HCT116 (cell line): Measurements from ENCODE around the gene CDKL1. TPM values are rescaled to one million over a fixed set of nuclear protein-coding genes. Genes with fewer than 3 reads are reported as not detected.

Source experiments
- ATAC-seq: fragments of 200-7000 bp; cut with Tn5 transposase; 2 replicates; pipeline ENCODE4 v1.9.1; 2020; ENCODE audit warnings: mild to moderate bottlenecking, moderate library complexity
- BruUV-seq: library from RNA; stranded (reverse); fragments of 400-500 nt; replicated peaks from 2 replicates; lab custom pipeline; 2021; lab: Mats Ljungman, UMichigan
- CTCF ChIA-PET: fragments of 300-600 bp; sonication (Branson Sonifier 250); formaldehyde crosslinking; loops from one replicate; lab custom pipeline; 2021; ENCODE audit warnings: antibody characterized with exemption; lab: Charles Lee
- POLR2A ChIA-PET: fragments of 300-600, 350-600 bp; sonication (Branson Sonifier 250); formaldehyde crosslinking; loops from one replicate; lab custom pipeline; 2021; ENCODE audit warnings: antibody characterized with exemption; lab: Charles Lee
- RAD21 ChIA-PET, 2 experiments: fragments of 300-600 bp; sonication (Branson Sonifier 250); formaldehyde crosslinking; loops; one replicate each; lab custom pipeline; 2023; ENCODE audit warnings: low total read pairs in 2 of 2; ENCODE audit not compliant: uncharacterized antibody in 2 of 2, unreplicated experiment in 2 of 2, low non-redundant PET in 1 of 2; lab: Charles Lee
- DNase-seq: peaks from one replicate; pipeline ENCODE4 v3.0.0-alpha.2; 2010; ENCODE audit warnings: low read depth, low spot score
- H2AFZ ChIP-seq: fragments of 200-600 bp; shearing (Covaris generic), sonication (generic); 2 replicates; pipeline ENCODE4 v1.6.1; 2017; ENCODE audit warnings: low read depth, mixed run types, mixed read lengths, antibody characterized with exemption, low read length; ENCODE audit not compliant: poor library complexity, severe bottlenecking
- H3K27ac ChIP-seq: 2 replicates; pipeline ENCODE4 v1.5.1; 2012; ENCODE audit warnings: low read depth, low read length
- H3K27me3 ChIP-seq: fragments of 200-600 bp; sonication (generic); 2 replicates; pipeline ENCODE4 v1.6.1; 2016; ENCODE audit warnings: mixed run types, low read length, mixed read lengths; ENCODE audit not compliant: insufficient read depth
- H3K36me3 ChIP-seq, 2 experiments: fragments of 200-500 bp in 1 of 2; fragments of 200-600 bp in 1 of 2; sonication (Bioruptor generic) in 1 of 2; sonication (generic) in 1 of 2; 2 replicates each; pipeline versions ENCODE4 v1.5.1 to v1.6.1; 2014 to 2016; ENCODE audit warnings: low read length in 2 of 2, inconsistent platforms in 1 of 2, mixed read lengths in 1 of 2, mixed run types in 1 of 2; ENCODE audit not compliant: insufficient read depth in 2 of 2, control insufficient read depth in 1 of 2
- H3K4me1 ChIP-seq, 2 experiments: fragments of 200-600 bp in 1 of 2; sonication (generic) in 1 of 2; 2 replicates each; pipeline versions ENCODE4 v1.5.1 to v1.6.1; 2012 to 2017; ENCODE audit warnings: low read length in 2 of 2, inconsistent platforms in 1 of 2, mild to moderate bottlenecking in 1 of 2, mixed read lengths in 1 of 2, mixed run types in 1 of 2, moderate library complexity in 1 of 2; ENCODE audit not compliant: insufficient read depth in 2 of 2, control insufficient read depth in 1 of 2
- H3K4me2 ChIP-seq: fragments of 200-600 bp; sonication (generic); 2 replicates; pipeline ENCODE4 v1.6.1; 2017; ENCODE audit warnings: mixed run types, low read length, mixed read lengths
- H3K4me3 ChIP-seq, 2 experiments: fragments of 200-600 bp in 1 of 2; sonication (generic) in 1 of 2; replicated peaks in 1 of 2; 2 replicates each; pipeline ENCODE4 v1.5.1; 2011 to 2016; ENCODE audit warnings: low read length in 2 of 2, control low read depth in 1 of 2, low read depth in 1 of 2, mild to moderate bottlenecking in 1 of 2, mixed read lengths in 1 of 2, mixed run types in 1 of 2
- H3K79me2 ChIP-seq: fragments of 200-600 bp; sonication (generic); 2 replicates; pipeline ENCODE4 v1.6.1; 2017; ENCODE audit warnings: mild to moderate bottlenecking, mixed run types, low read length, moderate library complexity, mixed read lengths; ENCODE audit not compliant: insufficient read depth
- H3K9ac ChIP-seq: fragments of 200-600 bp; sonication (generic); 2 replicates; pipeline ENCODE4 v1.6.1; 2016; ENCODE audit warnings: low read length, mixed read lengths
- H3K9me2 ChIP-seq: fragments of 200-600 bp; sonication (generic), shearing (Covaris generic); 2 replicates; pipeline ENCODE4 v1.6.1; 2017; ENCODE audit warnings: mixed run types, mild to moderate bottlenecking, moderate library complexity; ENCODE audit not compliant: insufficient read depth
- H3K9me3 ChIP-seq, 2 experiments: fragments of 200-500 bp in 1 of 2; fragments of 200-600 bp in 1 of 2; sonication (Bioruptor generic) in 1 of 2; sonication (generic) in 1 of 2; 2 replicates each; pipeline ENCODE4 v1.6.1; 2014 to 2017; ENCODE audit warnings: low read length in 2 of 2, mixed read lengths in 2 of 2, inconsistent platforms in 1 of 2, low read depth in 1 of 2, mild to moderate bottlenecking in 1 of 2, mixed run types in 1 of 2, moderate library complexity in 1 of 2; ENCODE audit not compliant: control insufficient read depth in 1 of 2, insufficient read depth in 1 of 2
- H4K20me1 ChIP-seq: fragments of 200-600 bp; sonication (generic), shearing (Covaris generic); 2 replicates; pipeline ENCODE4 v1.6.1; 2017; ENCODE audit warnings: mixed run types, mild to moderate bottlenecking, moderate library complexity; ENCODE audit not compliant: insufficient read depth
- ATF3 ChIP-seq: IDR thresholded peaks from 2 replicates; pipeline ENCODE4 v1.6.1; 2012
- CEBPB ChIP-seq: IDR thresholded peaks from 2 replicates; pipeline ENCODE4 v1.6.1; 2012; ENCODE audit warnings: low read depth
- CTCF ChIP-seq, 3 experiments: fragments of 200-600 bp in 1 of 3; sonication (generic) in 1 of 3; IDR thresholded peaks in 2 of 3; conservative IDR thresholded peaks in 1 of 3; 2 replicates each; pipeline ENCODE4 v1.5.1; 2012 to 2017; ENCODE audit warnings: low read depth in 2 of 3, low read length in 2 of 3, antibody characterized with exemption in 1 of 3, borderline replicate concordance in 1 of 3, control low read depth in 1 of 3, mild to moderate bottlenecking in 1 of 3, mixed read lengths in 1 of 3, mixed run types in 1 of 3, moderate library complexity in 1 of 3; ENCODE audit not compliant: insufficient read depth in 1 of 3
- EGR1 ChIP-seq: IDR thresholded peaks from 2 replicates; pipeline ENCODE4 v1.6.1; 2012; ENCODE audit warnings: low read depth
- ELF1 ChIP-seq: IDR thresholded peaks from 2 replicates; pipeline ENCODE4 v1.6.1; 2012; ENCODE audit warnings: low read depth, borderline replicate concordance
- EZH2 ChIP-seq: fragments of 200-600 bp; sonication (generic); IDR thresholded peaks from 2 replicates; pipeline ENCODE4 v1.6.1; 2017; ENCODE audit warnings: antibody characterized with exemption, mixed run types
- EZH2phosphoT487 ChIP-seq: fragments of 200-600 bp; IDR thresholded peaks from 2 replicates; pipeline ENCODE4 v1.6.1; 2018; ENCODE audit warnings: antibody characterized with exemption, borderline replicate concordance
- FOSL1 ChIP-seq: IDR thresholded peaks from 2 replicates; pipeline ENCODE4 v1.6.1; 2012; ENCODE audit warnings: low read depth
- JUND ChIP-seq: IDR thresholded peaks from 2 replicates; pipeline ENCODE4 v1.6.1; 2012
- POLR2A ChIP-seq: IDR thresholded peaks from 2 replicates; pipeline ENCODE4 v1.7.0; 2011; ENCODE audit warnings: borderline replicate concordance; ENCODE audit not compliant: insufficient read depth, insufficient read length; ENCODE audit errors: extremely low read depth
- POLR2AphosphoS5 ChIP-seq: IDR thresholded peaks from 2 replicates; pipeline ENCODE4 v1.6.1; 2011; ENCODE audit warnings: mild to moderate bottlenecking, low read depth, low read length, moderate library complexity
- REST ChIP-seq: IDR thresholded peaks from 2 replicates; pipeline ENCODE4 v1.6.1; 2012; ENCODE audit warnings: low read depth
- SIN3A ChIP-seq: IDR thresholded peaks from 2 replicates; pipeline ENCODE4 v1.6.1; 2012; ENCODE audit warnings: low read depth
- SP1 ChIP-seq: IDR thresholded peaks from 2 replicates; pipeline ENCODE4 v1.6.1; 2012; ENCODE audit warnings: low read depth
- SRF ChIP-seq: IDR thresholded peaks from 2 replicates; pipeline ENCODE4 v1.6.1; 2012; ENCODE audit warnings: low read depth
- TCF7L2 ChIP-seq: IDR thresholded peaks from 2 replicates; pipeline ENCODE4 v1.7.0; 2011; ENCODE audit warnings: borderline replicate concordance, inconsistent platforms; ENCODE audit not compliant: insufficient read depth, insufficient read length; ENCODE audit errors: extremely low read depth
- YY1 ChIP-seq: IDR thresholded peaks from 2 replicates; pipeline ENCODE4 v1.6.1; 2011; ENCODE audit warnings: low read length, low read depth, moderate library complexity, mild to moderate bottlenecking; ENCODE audit not compliant: insufficient replicate concordance; ENCODE audit errors: extremely low read depth
- ZBTB33 ChIP-seq: IDR thresholded peaks from 2 replicates; pipeline ENCODE4 v1.6.1; 2011; ENCODE audit warnings: mild to moderate bottlenecking, low read length, moderate library complexity; ENCODE audit not compliant: insufficient replicate concordance; ENCODE audit errors: extremely low read depth
- ZFX ChIP-seq: fragments of 450-650 bp; IDR thresholded peaks from 2 replicates; pipeline ENCODE4 v1.6.1; 2017
- ZNF274 ChIP-seq: fragments of 200-500 bp; sonication (Bioruptor generic); IDR thresholded peaks from 2 replicates; pipeline ENCODE4 v1.6.1; 2014; ENCODE audit warnings: mild to moderate bottlenecking, low read depth, low read length, inconsistent platforms
- intact Hi-C: fragments of 100-400 bp; cut with micrococcal nuclease; formaldehyde crosslinking; loops from 2 replicates; pipeline ENCODE4 v1.10.0; 2022
- total RNA-seq: library from RNA; stranded (reverse); gene quantifications from one replicate; pipeline ENCODE4 v1.2.1, GENCODE V29; 2021; ENCODE audit not compliant: unreplicated experiment

Gene CDKL1
- total RNA-seq, 1 experiment from 2014 or later, result 7.1 TPM

- RAD21 ChIA-PET, result no interaction called here
- Histone ChIP-seq H3K9me2 (no peaks in the 10 kb centered on the region), H3K79me2 (no peaks in the 10 kb centered on the region)
Observed at GRCh38 chr14:50375760-50376159, 20.9 kb downstream of the CDKL1 start.

More at GRCh38 chr14:50375760-50376159, 20.9 kb downstream of the CDKL1 start:
- Histone ChIP-seq H3K27me3 (no peaks in the 10 kb centered on the region), H3K9ac (no peak overlapping the region), H3K4me2 (no peak overlapping the region), H3K36me3 (no peaks in the 10 kb centered on the region), H4K20me1 (no peaks in the 10 kb centered on the region), H3K4me3 (no peak overlapping the region), H2AFZ (no peak overlapping the region), H3K4me1 (no peaks in the 10 kb centered on the region), H3K27ac (no peak overlapping the region), H3K9me3 (no peaks in the 10 kb centered on the region)
- no TSS peak for BruUV-seq
- ChIA-PET CTCF (no interaction called here), POLR2A (no interaction called here)
- ATAC-seq (no peak), DNase-seq (no peak)
- TF ChIP-seq ELF1 (no peak), CTCF (IDR thresholded peaks at IDR 0.05 in 2 of 3, conservative IDR thresholded peaks at IDR 0.05 in 1 of 3; ENCODE audit: borderline replicate concordance in 1 of 3, insufficient read depth in 1 of 3, low read depth in 2 of 3, low read length in 2 of 3) (no peak), ATF3 (no peak), CEBPB (no peak), EGR1 (no peak), JUND (no peak), REST (no peak), TCF7L2 (no peak), ZNF274 (no peak), POLR2AphosphoS5 (no peak), POLR2A (no peak), EZH2phosphoT487 (no peak), EZH2 (no peak), ZFX (no peak), ZBTB33 (no peak), SIN3A (no peak), YY1 (no peak), SP1 (no peak), SRF (no peak), FOSL1 (no peak)
- intact Hi-C loops, result no loop called here
